CD1c-positive myeloid dendritic cell (primary cell): ENCODE results near the gene GPR25.

ENCODE experiments used
- DNase-seq: peaks from one replicate; pipeline ENCODE4 v3.0.0-alpha.2; 2016; ENCODE audit errors: extremely low spot score

GPR25 gene

GRCh38 chr1:200873116-200873670, 412 bp downstream of the GPR25 start:
- DNase-seq, result no peak

GRCh38 chr1:200873671-200874397, 1.1 kb downstream of the GPR25 start:
- DNase-seq, result peak; percentile 17

GRCh38 chr1:200874694-200875093, 1.9 kb downstream of the GPR25 start:
- DNase-seq, result no peak

- no peak for DNase-seq
Observed at GRCh38 chr1:200875416-200875815, 2.6 kb downstream of the GPR25 start.

GRCh38 chr1:200877010-200877409, 4.2 kb downstream of the GPR25 start:
- DNase-seq, result no peak

- DNase-seq, result no peak
Observed at GRCh38 chr1:200877839-200878551, 5.2 kb downstream of the GPR25 start.

- DNase-seq, result no peak
Observed at GRCh38 chr1:200880212-200880611, 7.4 kb downstream of the GPR25 start.

GRCh38 chr1:200883118-200883517, 10.3 kb downstream of the GPR25 start:
- no peak for DNase-seq

GRCh38 chr1:200885623-200886402, 13.0 kb downstream of the GPR25 start:
- DNase-seq, result no peak

GRCh38 chr1:200886594-200886993, 13.8 kb downstream of the GPR25 start:
- no peak for DNase-seq

- DNase-seq, result no peak
Observed at GRCh38 chr1:200887036-200887435, 14.3 kb downstream of the GPR25 start.

- DNase-seq, result no peak
Observed at GRCh38 chr1:200887772-200888348, 15.1 kb downstream of the GPR25 start.

- peak; percentile 47 for DNase-seq
Observed at GRCh38 chr1:200888349-200888838, 15.6 kb downstream of the GPR25 start.

GRCh38 chr1:200889571-200889970, 16.8 kb downstream of the GPR25 start:
- DNase-seq, result no peak

GRCh38 chr1:200890027-200890426, 17.2 kb downstream of the GPR25 start:
- no peak for DNase-seq

- DNase-seq, result peak; percentile 37
Observed at GRCh38 chr1:200890818-200891773, 18.3 kb downstream of the GPR25 start.

GRCh38 chr1:200891774-200892157, 19.0 kb downstream of the GPR25 start:
- no peak for DNase-seq

- no peak for DNase-seq
Observed at GRCh38 chr1:200892546-200892945, 19.8 kb downstream of the GPR25 start.

GRCh38 chr1:200892958-200893357, 20.2 kb downstream of the GPR25 start:
- DNase-seq, result no peak

GRCh38 chr1:200893411-200893901, 20.7 kb downstream of the GPR25 start:
- DNase-seq, result no peak
